ENCODE results near the gene HYI.

DNA sequence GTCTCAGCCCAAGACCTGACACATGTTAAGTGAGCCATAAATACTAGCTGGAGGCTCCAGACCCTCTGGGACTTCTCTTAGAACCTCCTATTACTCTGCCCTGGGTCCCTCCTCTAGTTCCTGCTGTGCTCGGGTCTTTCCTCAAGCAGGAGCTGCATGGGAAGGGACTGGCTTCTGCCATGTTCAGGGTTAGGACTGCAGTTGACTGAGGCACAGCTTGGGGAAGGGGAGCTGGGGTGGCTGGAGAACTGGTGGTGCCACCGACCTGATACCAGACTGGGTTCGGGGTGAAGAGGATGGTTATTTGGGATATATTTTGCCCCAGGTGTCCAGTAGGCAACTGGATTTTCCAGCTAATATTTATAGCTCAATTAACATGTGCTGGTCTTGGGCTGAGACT lies 15.7 kb downstream of the HYI start:
- TF ChIP-seq POLR2AphosphoS5 (IDR thresholded peaks at IDR 0.05), result no peak
- no peak for TF ChIP-seq CTCF (IDR thresholded peaks at IDR 0.05)
- TF ChIP-seq POLR2A (IDR thresholded peaks at IDR 0.05), result no peak
- no peak for TF ChIP-seq EP300 (IDR thresholded peaks at IDR 0.05)
